HG02870 (cell line): ENCODE results near the gene ILF3.
"Not testable (repeated sequence)": the region's sequence is repeated elsewhere in the genome, so short reads cannot be mapped to it uniquely, and the experiment has no call there.

ENCODE experiments used
- ATAC-seq: cut with Tn5 transposase; IDR thresholded peaks from one replicate; pipeline ENCODE4 v1.9.1; 2021; ENCODE audit warnings: mild to moderate bottlenecking, moderate library complexity; ENCODE audit not compliant: unreplicated experiment

ILF3 gene

GRCh38 chr19:10642473-10643171, 11.5 kb upstream of the ILF3 start:
- ATAC-seq, result no peak

GRCh38 chr19:10643172-10643967, 10.8 kb upstream of the ILF3 start:
- ATAC-seq, result no peak

GRCh38 chr19:10643968-10644259, 10.2 kb upstream of the ILF3 start:
- no peak for ATAC-seq

GRCh38 chr19:10644260-10645007, 9.7 kb upstream of the ILF3 start:
- ATAC-seq, result no peak

- no peak for ATAC-seq
These were observed 7.5 kb upstream of the ILF3 start for GRCh38 chr19:10646456-10647159.

GRCh38 chr19:10648360-10648759, 5.8 kb upstream of the ILF3 start:
- ATAC-seq, result no peak

- no peak for ATAC-seq
These were observed 2.3 kb upstream of the ILF3 start for GRCh38 chr19:10651851-10652250.

GRCh38 chr19:10653482-10653731, 739 bp upstream of the ILF3 start:
- ATAC-seq, result no peak

GRCh38 chr19:10654610-10655456, 687 bp downstream of the ILF3 start:
- ATAC-seq, result peak; percentile 10

- ATAC-seq, result no peak
These were observed 1.5 kb downstream of the ILF3 start for GRCh38 chr19:10655457-10656312.

- ATAC-seq, result no peak
These were observed 6.2 kb downstream of the ILF3 start for GRCh38 chr19:10660346-10660745.

GRCh38 chr19:10661946-10662345, 7.8 kb downstream of the ILF3 start:
- no peak for ATAC-seq

GRCh38 chr19:10662384-10663251, 8.5 kb downstream of the ILF3 start:
- no peak for ATAC-seq

GRCh38 chr19:10663252-10663563, 9.1 kb downstream of the ILF3 start:
- not testable (repeated sequence) for ATAC-seq

GRCh38 chr19:10667867-10668266, 13.7 kb downstream of the ILF3 start:
- no peak for ATAC-seq

- no peak for ATAC-seq
These were observed 15.1 kb downstream of the ILF3 start for GRCh38 chr19:10669246-10669645.

GRCh38 chr19:10670182-10670581, 16.0 kb downstream of the ILF3 start:
- ATAC-seq, result no peak

GRCh38 chr19:10670876-10671804, 17.0 kb downstream of the ILF3 start:
- no peak for ATAC-seq
